GM19351 (cell line): Measurements from ENCODE around the gene RRP36.

ENCODE experiments used
- ATAC-seq: cut with Tn5 transposase; IDR thresholded peaks from one replicate; pipeline ENCODE4 v1.9.1; 2021; ENCODE audit warnings: mild to moderate bottlenecking, moderate library complexity; ENCODE audit not compliant: unreplicated experiment

The RRP36 gene

GRCh38 chr6:43060755-43061633 lies 39.6 kb downstream of the RRP36 start:
- no peak for ATAC-seq

GRCh38 chr6:43061861-43062260 lies 40.4 kb downstream of the RRP36 start:
- ATAC-seq = no peak

DNA sequence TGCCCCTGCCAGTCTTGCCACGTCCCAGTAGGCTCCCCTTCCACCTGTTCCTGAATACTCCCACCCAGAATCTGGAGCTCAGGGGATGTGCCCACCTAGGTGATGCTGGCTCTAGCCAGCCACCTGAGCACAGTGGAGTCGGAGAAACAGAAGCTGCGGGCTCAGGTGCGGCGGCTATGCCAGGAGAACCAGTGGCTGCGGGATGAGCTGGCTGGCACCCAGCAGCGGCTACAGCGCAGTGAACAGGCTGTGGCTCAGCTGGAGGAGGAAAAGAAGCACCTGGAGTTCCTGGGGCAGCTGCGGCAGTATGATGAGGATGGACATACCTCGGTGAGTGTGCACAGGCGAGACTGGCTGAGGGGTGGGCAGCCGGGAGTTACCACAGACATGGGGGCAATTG lies 41.4 kb downstream of the RRP36 start:
- no peak for ATAC-seq

GRCh38 chr6:43070028-43070632 lies 48.7 kb downstream of the RRP36 start:
- no peak for ATAC-seq

GRCh38 chr6:43074847-43075669 lies 53.6 kb downstream of the RRP36 start:
- ATAC-seq = no peak

- no peak for ATAC-seq
Observed at GRCh38 chr6:43075670-43076463, 54.4 kb downstream of the RRP36 start, which contains the start of gene PTK7. Gene PTK7, plus strand, starts transcription at chr6:43076314. Its CDS starts 175 bp downstream, at chr6:43076489.

GRCh38 chr6:43076464-43077332 lies 55.3 kb downstream of the RRP36 start:
- no peak for ATAC-seq

- ATAC-seq = no peak
Observed at GRCh38 chr6:43077333-43077809, 55.9 kb downstream of the RRP36 start.

GRCh38 chr6:43077981-43078511 lies 56.6 kb downstream of the RRP36 start:
- no peak for ATAC-seq

DNA sequence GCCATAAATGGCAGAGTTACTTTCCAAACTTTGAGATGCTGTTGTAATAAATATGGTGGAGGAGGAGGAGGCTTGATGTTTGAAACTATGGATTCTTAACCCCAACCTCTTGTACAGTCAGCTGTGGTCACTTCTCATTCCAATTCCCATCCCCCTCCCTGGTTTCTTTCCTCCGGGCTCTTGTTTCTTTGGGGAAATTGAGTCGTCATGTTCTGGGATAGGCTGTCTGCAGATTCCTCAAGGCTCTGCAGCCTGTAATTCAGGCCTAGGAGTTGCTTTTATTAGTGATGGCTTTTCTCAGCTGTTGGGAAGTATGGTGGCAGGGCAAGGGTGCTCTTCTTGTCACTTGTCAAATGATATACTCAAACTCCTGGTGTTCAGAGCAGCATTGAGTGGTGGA lies 57.3 kb downstream of the RRP36 start:
- ATAC-seq = no peak
